GM19324 (cell line): ENCODE data around the gene KCTD16.

Source experiments
- ATAC-seq: cut with Tn5 transposase; IDR thresholded peaks from one replicate; pipeline ENCODE4 v1.9.1; 2021; ENCODE audit warnings: mild to moderate bottlenecking, moderate library complexity; ENCODE audit not compliant: unreplicated experiment, low FRiP score

The KCTD16 gene

DNA sequence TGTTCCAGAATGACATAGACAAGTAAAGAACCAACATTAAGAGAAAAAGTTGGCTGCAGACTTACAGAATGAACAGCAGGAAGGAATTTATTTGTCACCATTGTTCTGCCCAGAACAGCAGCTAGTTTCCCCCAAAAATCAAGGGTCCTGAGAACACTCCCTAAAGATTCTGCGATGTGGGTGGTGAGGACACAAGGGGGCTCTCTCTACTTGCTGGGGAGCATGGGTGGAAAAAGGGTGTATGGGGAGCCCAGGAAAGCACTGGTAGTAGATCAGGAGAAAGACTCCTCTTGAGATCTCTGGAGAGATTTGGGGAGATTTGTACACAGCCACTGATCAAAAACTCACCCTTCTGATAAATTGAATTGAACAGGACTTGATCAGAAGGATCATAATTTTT is 316.5 kb downstream of the KCTD16 start:
- ATAC-seq: no peak

DNA sequence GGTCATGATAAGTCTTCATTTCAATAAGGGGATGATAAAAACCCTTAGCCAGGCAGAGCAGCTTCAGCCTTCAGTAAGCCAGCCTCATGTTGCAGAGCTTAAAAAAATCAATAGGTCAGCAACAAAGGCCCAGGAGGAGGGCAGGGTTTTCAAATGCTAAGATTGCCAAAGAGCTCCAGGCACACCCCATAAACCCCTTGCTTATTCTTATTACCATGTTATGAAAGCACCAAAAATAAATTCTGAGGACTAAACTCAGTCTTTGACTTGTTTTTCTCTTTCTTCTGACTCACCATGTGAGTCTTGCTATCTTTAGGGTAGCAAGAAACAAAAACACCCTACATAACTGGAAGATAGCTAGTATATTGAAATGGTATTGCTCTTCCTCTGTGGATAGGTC is 317.1 kb downstream of the KCTD16 start:
- ATAC-seq: no peak

DNA sequence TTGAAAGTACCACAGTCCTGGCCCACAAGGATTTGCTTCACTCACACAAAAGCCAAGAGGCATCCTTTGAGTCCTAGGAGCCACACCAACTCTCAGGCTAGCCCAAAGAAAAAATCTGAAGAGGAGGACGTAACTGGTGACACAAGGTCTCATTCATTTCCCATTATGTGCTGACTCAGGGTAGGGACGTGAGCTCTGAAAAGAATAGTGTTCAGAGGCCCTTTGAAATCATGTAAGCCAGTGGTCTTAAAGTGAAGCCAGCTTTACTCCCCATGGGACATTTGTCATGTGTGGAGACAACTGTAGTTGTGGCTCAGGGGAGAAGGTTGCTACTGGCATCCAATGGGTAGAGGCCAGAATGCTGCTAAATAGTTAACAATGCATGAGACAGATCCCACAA is 332.4 kb downstream of the KCTD16 start:
- ATAC-seq: no peak

DNA sequence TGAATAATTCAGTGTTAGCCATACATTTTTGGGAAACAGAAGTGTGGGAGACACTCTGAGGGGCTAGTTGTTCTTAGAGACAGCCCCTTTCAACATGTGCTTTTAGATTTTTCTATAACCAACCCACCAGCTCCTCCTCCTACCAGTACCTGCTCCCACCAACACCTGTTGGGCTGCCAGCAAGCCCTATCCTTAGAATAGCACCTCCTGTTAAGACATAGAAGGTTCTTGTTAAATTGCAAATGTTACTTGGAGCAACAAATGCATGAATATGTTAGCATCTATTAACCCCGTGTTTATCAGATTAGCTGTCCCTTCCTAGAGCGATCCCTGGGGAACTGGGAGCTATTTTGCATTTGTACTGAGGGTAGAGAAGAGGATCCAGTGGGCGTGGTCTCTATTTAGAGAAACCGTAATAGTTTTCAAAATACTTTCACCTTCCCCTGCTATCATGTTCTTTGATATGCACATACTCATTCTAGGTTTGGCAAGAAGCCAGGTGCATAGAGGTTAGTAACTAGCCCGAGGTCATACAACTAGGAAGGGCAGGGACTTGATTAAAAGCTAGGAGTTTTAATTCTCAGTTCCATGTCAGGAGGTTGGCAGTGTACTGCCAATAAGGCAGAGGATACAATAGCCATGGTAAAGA is 334.4 kb downstream of the KCTD16 start:
- ATAC-seq: no peak

DNA sequence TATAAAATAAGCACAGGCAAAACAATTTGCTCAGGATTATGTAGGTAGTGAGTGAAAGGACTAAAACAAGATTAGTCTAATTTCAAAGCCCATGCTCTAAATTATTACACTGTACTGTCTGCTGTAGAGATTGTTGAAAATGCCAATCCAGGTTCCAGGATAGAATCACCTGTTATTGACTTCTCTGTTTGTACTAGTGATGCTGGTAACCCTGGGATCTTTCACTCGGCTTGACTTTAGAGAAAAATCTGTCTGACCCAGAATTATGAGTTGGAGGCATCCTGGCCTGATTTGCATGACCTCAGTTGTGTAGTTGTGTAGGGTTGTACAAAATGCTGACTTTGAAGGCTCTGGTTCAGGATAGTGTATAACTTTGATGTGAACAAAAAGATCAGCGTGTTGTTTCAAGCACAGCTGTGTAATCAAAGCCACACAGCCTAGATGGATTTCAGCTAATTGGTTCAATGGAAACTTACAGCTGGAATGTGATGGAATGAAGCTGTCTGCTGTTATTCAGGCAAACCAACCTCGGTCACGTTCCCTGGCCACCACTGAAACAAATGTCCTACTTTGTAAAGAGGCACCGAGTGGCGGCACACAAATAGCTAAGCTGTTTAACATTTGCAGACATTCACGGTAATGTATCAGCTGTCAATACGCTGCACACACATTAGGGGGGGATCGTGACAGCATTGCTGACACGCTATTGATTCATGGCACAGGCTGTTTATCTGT is 340.3 kb downstream of the KCTD16 start:
- ATAC-seq: no peak

DNA sequence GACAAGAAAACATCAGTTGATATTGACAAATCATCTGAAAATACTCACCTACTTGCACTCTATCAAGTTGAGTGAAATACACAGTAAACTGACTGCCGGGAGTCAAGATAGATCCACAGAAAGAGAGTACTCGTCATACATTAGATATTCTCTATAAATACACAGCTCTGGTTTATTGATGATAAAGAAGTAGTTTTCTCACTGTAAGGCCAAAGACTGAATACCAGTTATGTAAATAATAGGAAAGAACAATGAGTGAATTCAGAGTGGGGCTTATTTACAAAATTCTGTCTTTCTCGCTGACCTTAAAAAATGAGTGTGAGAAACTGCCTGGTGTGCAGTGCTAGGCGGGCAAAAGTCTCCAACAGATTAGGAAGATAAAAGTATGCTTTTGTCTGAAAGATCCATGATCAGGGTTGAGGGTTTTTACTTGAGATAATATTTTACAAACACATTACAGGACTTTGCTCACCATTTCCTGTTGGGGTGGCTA is 341.0 kb downstream of the KCTD16 start:
- ATAC-seq: no peak

DNA sequence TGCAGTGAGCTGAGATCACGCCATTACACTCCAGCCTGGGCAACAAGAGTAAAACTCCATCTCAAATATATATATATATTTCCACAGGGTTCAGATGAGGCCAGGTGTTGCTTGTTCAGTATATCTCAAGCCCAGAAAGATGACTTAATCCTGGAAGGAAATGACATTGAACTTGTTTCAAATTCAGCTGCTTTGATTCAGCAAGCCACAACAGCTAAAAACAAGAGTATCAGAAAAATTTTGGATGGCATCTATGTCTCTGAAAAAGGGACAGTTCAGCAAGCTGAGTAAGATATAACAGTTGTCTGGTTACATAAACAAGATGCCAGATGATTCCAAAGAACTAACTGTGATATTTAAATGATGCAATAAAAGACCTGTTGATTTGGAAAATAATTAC is 352.0 kb downstream of the KCTD16 start:
- no peak for ATAC-seq

DNA sequence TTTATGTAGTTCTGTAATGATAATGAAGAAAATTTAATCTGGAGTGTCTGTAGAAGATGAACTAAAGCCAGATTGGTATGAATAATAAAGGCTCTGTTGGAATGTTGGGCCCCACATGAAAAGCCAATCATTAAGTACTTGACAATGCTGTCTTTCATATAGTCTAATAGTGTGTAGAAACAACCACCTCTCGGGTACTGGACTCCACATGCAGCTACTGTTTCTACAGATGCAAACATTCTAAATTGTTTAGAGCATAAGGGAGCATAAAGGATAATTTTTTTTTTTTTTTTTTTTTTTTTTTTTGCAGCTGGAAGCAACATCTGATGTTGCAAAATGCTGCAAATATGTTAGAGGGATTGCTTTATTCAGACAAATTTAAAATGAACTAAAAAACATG is 354.3 kb downstream of the KCTD16 start:
- no peak for ATAC-seq

DNA sequence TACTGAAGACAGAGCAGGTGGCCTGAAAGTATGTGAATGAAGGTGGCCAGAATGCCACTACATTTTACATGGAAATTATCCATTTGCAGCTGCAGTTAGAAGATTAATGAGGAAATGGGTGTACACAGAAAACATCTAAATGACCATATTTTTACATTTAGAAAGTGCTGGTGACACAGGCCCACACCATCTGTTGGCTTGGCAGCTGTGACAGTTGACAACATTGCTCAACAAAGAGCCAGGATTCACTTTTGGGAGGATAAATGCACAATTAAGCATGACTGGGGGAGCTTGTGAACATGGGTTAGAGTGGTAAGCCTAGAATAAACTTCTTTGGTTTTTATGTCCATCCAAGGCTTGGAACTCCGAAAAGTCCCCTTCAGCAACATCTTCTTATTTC is 360.5 kb downstream of the KCTD16 start:
- ATAC-seq: no peak
